Activated CD4-positive, alpha-beta T cell treated with anti-CD3 and anti-CD28 coated beads, Interleukin-2, amount 10 ng/mL, durations not matched to agents 7 days and 5 days (primary cell): ENCODE results near the gene AVP. TPM values are rescaled to one million over a fixed set of nuclear protein-coding genes. Genes with fewer than 3 reads are reported as not detected.

ENCODE experiments used
- CTCF ChIA-PET: fragments of 350-600 bp; sonication (Branson Sonifier 250); formaldehyde crosslinking; loops from one replicate; lab custom pipeline; 2021; ENCODE audit warnings: antibody characterized with exemption; lab: Charles Lee
- POLR2A ChIA-PET: fragments of 350-600 bp; sonication (Branson Sonifier 250); formaldehyde crosslinking; loops from one replicate; lab custom pipeline; 2021; ENCODE audit warnings: antibody characterized with exemption; lab: Charles Lee
- DNase-seq: peaks from one replicate; pipeline ENCODE4 v3.0.0-alpha.2; 2020
- H3K27ac Mint-ChIP-seq: one replicate; pipeline ENCODE4 v1.8.0; 2021; ENCODE audit warnings: mild to moderate bottlenecking, moderate library complexity, mixed read lengths
- H3K27me3 Mint-ChIP-seq: one replicate; pipeline ENCODE4 v1.8.0; 2021; ENCODE audit warnings: mixed read lengths
- H3K36me3 Mint-ChIP-seq: one replicate; pipeline ENCODE4 v1.8.0; 2021; ENCODE audit warnings: low read depth, mixed read lengths
- H3K4me1 Mint-ChIP-seq: one replicate; pipeline ENCODE4 v1.8.0; 2021; ENCODE audit warnings: mixed read lengths
- H3K4me3 Mint-ChIP-seq: one replicate; pipeline ENCODE4 v1.8.0; 2021; ENCODE audit warnings: mild to moderate bottlenecking, moderate library complexity, mixed read lengths
- H3K9me3 Mint-ChIP-seq: one replicate; pipeline ENCODE4 v1.8.0; 2021; ENCODE audit warnings: mixed read lengths
- total RNA-seq, 2 experiments: library from RNA; stranded (reverse); gene quantifications; one replicate each; pipeline ENCODE4 v1.2.3, GENCODE V29; 2021

The AVP gene
- total RNA-seq, 2 experiments from 2014 or later, result not detected

- H3K27me3 Mint-ChIP-seq, result no peaks in the 10 kb centered on the region
- H3K27ac Mint-ChIP-seq, result peak overlapping the region; percentile 64
- ChIA-PET CTCF (interaction anchor here (0.6 to 0.8 kb wide), 2 partner anchors 10 to 231 kb away, joined by 3 read pairs; no protein-coding TSS in a partner anchor), POLR2A (no interaction called here)
- no peak overlapping the region for H3K4me3 Mint-ChIP-seq
- no peaks in the 10 kb centered on the region for H3K9me3 Mint-ChIP-seq
- H3K36me3 Mint-ChIP-seq, result peaks cover 32% of the 10 kb centered on the region
- H3K4me1 Mint-ChIP-seq, result peaks cover 22% of the 10 kb centered on the region
- DNase-seq, result no peak
Observed at GRCh38 chr20:3039426-3039825, 45.1 kb downstream of the AVP start.

GRCh38 chr20:3038454-3038853 lies 46.1 kb downstream of the AVP start:
- CTCF ChIA-PET, result interaction anchor here (0.6 to 0.8 kb wide), 2 partner anchors 9 to 15 kb away, joined by 3 read pairs; no protein-coding TSS in a partner anchor
- POLR2A ChIA-PET, result no interaction called here
- Mint-ChIP-seq H3K4me1 (peaks cover 22% of the 10 kb centered on the region), H3K9me3 (no peaks in the 10 kb centered on the region), H3K27ac (no peak overlapping the region), H3K27me3 (no peaks in the 10 kb centered on the region), H3K4me3 (no peak overlapping the region), H3K36me3 (peaks cover 32% of the 10 kb centered on the region)
- DNase-seq, result no peak

- H3K36me3 Mint-ChIP-seq, result peaks cover 32% of the 10 kb centered on the region
- H3K27ac Mint-ChIP-seq, result no peak overlapping the region
- ChIA-PET POLR2A (no interaction called here), CTCF (no interaction called here)
- no peak overlapping the region for H3K4me3 Mint-ChIP-seq
- DNase-seq, result no peak
- peaks cover 22% of the 10 kb centered on the region for H3K4me1 Mint-ChIP-seq
- no peaks in the 10 kb centered on the region for H3K27me3 Mint-ChIP-seq
- no peaks in the 10 kb centered on the region for H3K9me3 Mint-ChIP-seq
Observed at GRCh38 chr20:3037654-3038053, 46.9 kb downstream of the AVP start.

GRCh38 chr20:3032624-3033023 lies 51.9 kb downstream of the AVP start:
- POLR2A ChIA-PET, result no interaction called here
- Mint-ChIP-seq H3K9me3 (no peaks in the 10 kb centered on the region), H3K4me1 (no peaks in the 10 kb centered on the region), H3K36me3 (peaks cover 16% of the 10 kb centered on the region), H3K27me3 (no peaks in the 10 kb centered on the region), H3K27ac (no peak overlapping the region), H3K4me3 (no peak overlapping the region)
- no peak for DNase-seq
- CTCF ChIA-PET, result interaction anchor here (0.6 kb wide), 1 partner anchor 46 kb away, joined by 3 read pairs; no protein-coding TSS in a partner anchor

Other genes with a start within 250 kb of the AVP start
- gene PCED1A, start 244.1 kb downstream of the AVP start, total RNA-seq, result 10 to 100 TPM; 22.6 to 23.9 TPM
- 10 to 100 TPM; 49.7 to 54.9 TPM for gene VPS16, start 244.0 kb downstream of the AVP start, total RNA-seq
- gene PTPRA, start 211.2 kb downstream of the AVP start, total RNA-seq, result 10 to 100 TPM; 66.4 to 83.9 TPM
- gene GNRH2, start 41.1 kb downstream of the AVP start, total RNA-seq, result 1 to 10 TPM; 1.2 to 2.0 TPM
- 10 to 100 TPM; 30.6 to 37.2 TPM for gene MRPS26, start 38.7 kb downstream of the AVP start, total RNA-seq
- not detected for gene OXT, start 13.1 kb downstream of the AVP start, total RNA-seq
- gene FASTKD5, start 75.1 kb upstream of the AVP start, total RNA-seq, result 10 to 100 TPM; 22.2 to 24.4 TPM
- gene UBOX5, start 75.1 kb upstream of the AVP start, total RNA-seq, result 1 to 10 TPM; 8.5 to 9.0 TPM
- under 1 TPM; 0.62 to 0.65 TPM for gene LZTS3, start 88.8 kb upstream of the AVP start, total RNA-seq
- 10 to 100 TPM; 46.5 to 58.9 TPM for gene DDRGK1, start 120.0 kb upstream of the AVP start, total RNA-seq
- 10 to 100 TPM; 52.1 to 72.7 TPM for gene ITPA, start 124.8 kb upstream of the AVP start, total RNA-seq
- gene SLC4A11, start 154.5 kb upstream of the AVP start, total RNA-seq, result under 1 TPM; 0.50 to 0.77 TPM